PC-3 (cell line): Measurements from ENCODE around the gene SPIRE1. TPM values are rescaled to one million over a fixed set of nuclear protein-coding genes. Genes with fewer than 3 reads are reported as not detected.

ENCODE experiments used
- ATAC-seq: fragments of 200-7000 bp; cut with Tn5 transposase; 2 replicates; pipeline ENCODE4 v1.9.1; 2020; ENCODE audit warnings: mild to moderate bottlenecking, moderate library complexity
- BruUV-seq: library from RNA; stranded (reverse); fragments of 400-500 nt; replicated peaks from 2 replicates; lab custom pipeline; 2021; lab: Mats Ljungman, UMichigan
- CTCF ChIA-PET: fragments of 300-600 bp; sonication (Branson Sonifier 250); formaldehyde crosslinking; loops from one replicate; lab custom pipeline; 2022; ENCODE audit warnings: antibody characterized with exemption; lab: Charles Lee
- POLR2A ChIA-PET: fragments of 300-600 bp; sonication (Branson Sonifier 250); formaldehyde crosslinking; loops from one replicate; lab custom pipeline; 2022; ENCODE audit warnings: antibody characterized with exemption; ENCODE audit not compliant: unreplicated experiment; lab: Charles Lee
- DNase-seq: peaks from one replicate; pipeline ENCODE4 v3.0.0-alpha.2; 2015
- H2AFZ ChIP-seq: fragments of 300-600 bp; sonication (generic); 2 replicates; pipeline ENCODE4 v1.6.0; 2016; ENCODE audit warnings: antibody characterized with exemption, low read length
- H3F3A ChIP-seq: fragments of 300-600 bp; sonication (generic); one replicate; pipeline ENCODE4 v1.6.0; 2017; ENCODE audit warnings: antibody characterized with exemption, low read length, control low read depth, mild to moderate bottlenecking; ENCODE audit not compliant: unreplicated experiment
- H3K27ac ChIP-seq: fragments of 300-600 bp; sonication (generic); 2 replicates; pipeline ENCODE4 v1.5.1; 2016; ENCODE audit warnings: mild to moderate bottlenecking, low read length
- H3K27me3 ChIP-seq: fragments of 300-600 bp; sonication (generic); 2 replicates; pipeline ENCODE4 v1.6.1; 2016; ENCODE audit warnings: low read length, mixed read lengths
- H3K36me3 ChIP-seq: fragments of 300-600 bp; sonication (generic); 2 replicates; pipeline ENCODE4 v1.6.1; 2016; ENCODE audit warnings: low read depth, mixed run types, low read length, mixed read lengths
- H3K4me1 ChIP-seq: fragments of 300-600 bp; sonication (generic); 2 replicates; pipeline ENCODE4 v1.5.1; 2016; ENCODE audit warnings: low read length; ENCODE audit not compliant: insufficient read depth
- H3K4me2 ChIP-seq: fragments of 300-600 bp; sonication (generic); 2 replicates; pipeline ENCODE4 v1.6.0; 2016; ENCODE audit warnings: low read length
- H3K4me3 ChIP-seq: fragments of 300-600 bp; sonication (generic); 2 replicates; pipeline ENCODE4 v1.5.1; 2016; ENCODE audit warnings: mild to moderate bottlenecking, low read length, mixed read lengths
- H3K79me2 ChIP-seq: fragments of 300-600 bp; sonication (generic); 2 replicates; pipeline ENCODE4 v1.6.1; 2017; ENCODE audit warnings: low read length, mixed read lengths
- H3K9ac ChIP-seq: fragments of 300-600 bp; sonication (generic); 2 replicates; pipeline ENCODE4 v1.6.0; 2016; ENCODE audit warnings: mild to moderate bottlenecking, low read length
- H3K9me2 ChIP-seq: fragments of 300-600 bp; sonication (generic); replicated peaks from 2 replicates; pipeline ENCODE4 v1.6.1; 2016; ENCODE audit warnings: mixed run types, low read length, mixed read lengths
- H3K9me3 ChIP-seq: fragments of 300-600 bp; sonication (generic); 2 replicates; pipeline ENCODE4 v1.6.1; 2016; ENCODE audit warnings: low read length, mixed read lengths
- H4K20me1 ChIP-seq: fragments of 300-600 bp; sonication (generic); 2 replicates; pipeline ENCODE4 v1.6.1; 2016; ENCODE audit warnings: low read length, mixed read lengths
- EZH2 ChIP-seq: fragments of 300-600 bp; sonication (generic); IDR thresholded peaks from one replicate; pipeline ENCODE4 v1.6.1; 2017; ENCODE audit warnings: antibody characterized with exemption, mild to moderate bottlenecking, low read length; ENCODE audit not compliant: unreplicated experiment
- EZH2phosphoT487 ChIP-seq: fragments of 300-600 bp; sonication (generic); IDR thresholded peaks from 2 replicates; pipeline ENCODE4 v1.6.1; 2018; ENCODE audit warnings: mild to moderate bottlenecking, antibody characterized with exemption, low read length, borderline replicate concordance
- intact Hi-C: fragments of 100-400 bp; cut with micrococcal nuclease; formaldehyde crosslinking; loops from 2 replicates; pipeline ENCODE4 v1.9.0; 2023
- total RNA-seq: library from RNA; depleted of rRNA; stranded (reverse); fragments of >200 nt; gene quantifications from 2 replicates; pipeline ENCODE4 v1.2.3, GENCODE V29; 2014
- TF ChIP-seq, protein P1 (sequence below): fragments of 300-600 bp; sonication (generic); conservative IDR thresholded peaks from 2 replicates; pipeline ENCODE4 v1.5.1; 2017; ENCODE audit warnings: antibody characterized with exemption, low read depth, mild to moderate bottlenecking, low read length

Gene SPIRE1
- total RNA-seq, 1 experiment from 2014 or later, result 32.4 TPM

DNA sequence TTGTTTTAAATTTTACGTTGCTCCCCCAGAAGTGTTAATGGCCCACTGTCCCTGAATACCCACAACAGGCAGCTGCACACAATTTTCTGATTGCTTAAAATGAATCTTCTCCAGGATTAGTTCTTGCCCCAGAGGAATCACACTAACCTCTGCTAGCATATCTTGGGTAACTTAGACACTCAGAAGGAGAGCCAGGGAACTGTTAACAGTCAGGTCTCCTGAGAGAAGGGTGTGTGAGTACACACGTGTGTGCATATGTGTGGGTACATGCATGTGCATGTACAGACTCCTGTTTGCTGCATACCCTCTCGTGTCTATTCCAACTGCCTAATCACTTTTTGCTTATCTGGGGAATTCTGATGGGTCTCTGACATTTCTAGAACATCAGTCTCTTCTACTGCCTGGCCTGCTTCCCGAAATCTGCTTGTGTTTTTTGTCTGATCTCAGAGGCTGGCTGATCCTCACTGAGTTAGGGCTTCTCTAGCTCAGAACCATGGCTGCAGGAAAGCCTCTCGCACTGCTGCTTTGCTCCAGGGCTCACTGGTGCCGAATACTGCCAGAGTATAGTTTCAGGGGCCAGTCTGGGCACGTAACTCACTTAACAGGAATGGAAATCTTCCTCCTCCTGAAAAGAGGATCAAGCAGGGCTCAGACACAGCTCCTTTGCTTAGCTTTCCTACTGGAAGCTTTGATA is 187.4 kb downstream of the SPIRE1 start:
- Histone ChIP-seq H3K9me3 (no peaks in the 10 kb centered on the region), H3K27me3 (no peaks in the 10 kb centered on the region), H3K4me2 (no peak overlapping the region), H3F3A (no peaks in the 10 kb centered on the region), H3K36me3 (no peaks in the 10 kb centered on the region), H3K27ac (no peak overlapping the region), H3K79me2 (no peaks in the 10 kb centered on the region), H3K9ac (no peak overlapping the region), H3K4me1 (no peaks in the 10 kb centered on the region), H3K4me3 (no peak overlapping the region), H2AFZ (no peak overlapping the region), H4K20me1 (no peaks in the 10 kb centered on the region), H3K9me2 (no peaks in the 10 kb centered on the region)
- TF ChIP-seq EZH2phosphoT487, result no peak
- TF ChIP-seq EZH2, result no peak
- TF ChIP-seq, protein P1, sequence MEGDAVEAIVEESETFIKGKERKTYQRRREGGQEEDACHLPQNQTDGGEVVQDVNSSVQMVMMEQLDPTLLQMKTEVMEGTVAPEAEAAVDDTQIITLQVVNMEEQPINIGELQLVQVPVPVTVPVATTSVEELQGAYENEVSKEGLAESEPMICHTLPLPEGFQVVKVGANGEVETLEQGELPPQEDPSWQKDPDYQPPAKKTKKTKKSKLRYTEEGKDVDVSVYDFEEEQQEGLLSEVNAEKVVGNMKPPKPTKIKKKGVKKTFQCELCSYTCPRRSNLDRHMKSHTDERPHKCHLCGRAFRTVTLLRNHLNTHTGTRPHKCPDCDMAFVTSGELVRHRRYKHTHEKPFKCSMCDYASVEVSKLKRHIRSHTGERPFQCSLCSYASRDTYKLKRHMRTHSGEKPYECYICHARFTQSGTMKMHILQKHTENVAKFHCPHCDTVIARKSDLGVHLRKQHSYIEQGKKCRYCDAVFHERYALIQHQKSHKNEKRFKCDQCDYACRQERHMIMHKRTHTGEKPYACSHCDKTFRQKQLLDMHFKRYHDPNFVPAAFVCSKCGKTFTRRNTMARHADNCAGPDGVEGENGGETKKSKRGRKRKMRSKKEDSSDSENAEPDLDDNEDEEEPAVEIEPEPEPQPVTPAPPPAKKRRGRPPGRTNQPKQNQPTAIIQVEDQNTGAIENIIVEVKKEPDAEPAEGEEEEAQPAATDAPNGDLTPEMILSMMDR, result no peak
- POLR2A ChIA-PET, result no interaction called here
- no peak for DNase-seq
- BruUV-seq, result no TSS peak
- no peak for ATAC-seq
- intact Hi-C loops, result no loop called here
- CTCF ChIA-PET, result no interaction called here

DNA sequence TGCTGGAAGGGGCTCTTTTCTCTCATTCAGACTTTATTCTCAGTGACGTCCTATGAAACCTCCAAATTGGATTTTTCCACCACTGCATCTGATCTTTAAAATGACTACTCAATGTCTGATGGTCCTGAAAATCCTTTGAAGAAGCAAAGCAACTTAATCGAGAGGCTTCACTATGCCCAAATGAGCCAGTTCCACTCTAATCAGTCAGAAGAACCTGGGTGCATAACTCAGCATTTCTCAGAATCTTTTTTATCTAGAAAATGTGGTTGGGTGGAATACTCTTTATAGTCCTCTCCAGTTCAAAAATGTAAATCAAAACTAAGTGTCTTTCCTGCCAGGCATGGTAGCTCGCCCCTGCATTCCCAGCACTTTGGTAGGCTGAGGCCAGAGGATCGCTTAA is 189.5 kb downstream of the SPIRE1 start:
- Histone ChIP-seq H3K4me3 (no peak overlapping the region), H3K4me2 (no peak overlapping the region), H4K20me1 (no peaks in the 10 kb centered on the region), H3K9me3 (no peaks in the 10 kb centered on the region), H3K9me2 (no peaks in the 10 kb centered on the region), H3K4me1 (no peaks in the 10 kb centered on the region), H3F3A (no peaks in the 10 kb centered on the region), H2AFZ (no peak overlapping the region), H3K27me3 (no peaks in the 10 kb centered on the region), H3K79me2 (no peaks in the 10 kb centered on the region), H3K9ac (no peak overlapping the region), H3K27ac (no peak overlapping the region), H3K36me3 (no peaks in the 10 kb centered on the region)
- BruUV-seq, result no TSS peak
- ATAC-seq (no peak), DNase-seq (no peak)
- ChIA-PET CTCF (no interaction called here), POLR2A (no interaction called here)
- TF ChIP-seq EZH2phosphoT487 (no peak), EZH2 (no peak)
- TF ChIP-seq, protein P1, result no peak
- intact Hi-C loops, result no loop called here

DNA sequence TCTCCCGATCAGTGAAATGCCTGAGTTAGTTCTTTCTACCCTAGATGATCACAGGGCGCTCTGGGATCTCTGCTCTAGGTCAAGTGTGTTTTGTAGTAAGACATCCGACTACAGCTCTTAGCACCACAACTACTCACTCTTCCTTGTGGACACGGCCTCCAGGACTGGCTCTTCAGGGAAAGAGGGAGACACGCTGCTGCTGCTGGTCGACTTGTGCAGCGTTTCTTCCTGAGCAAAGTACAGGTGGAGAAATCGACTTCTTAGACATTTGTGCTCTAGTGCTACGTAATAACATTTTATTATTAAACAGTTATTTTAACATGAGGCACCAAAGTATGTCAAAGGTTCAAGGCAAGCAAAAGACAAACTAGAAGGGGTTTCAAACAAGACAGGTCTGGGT is 193.2 kb downstream of the SPIRE1 start:
- Histone ChIP-seq H3K4me3 (no peak overlapping the region), H4K20me1 (no peaks in the 10 kb centered on the region), H3K9me3 (no peaks in the 10 kb centered on the region), H3K79me2 (no peaks in the 10 kb centered on the region), H3K4me2 (no peak overlapping the region), H2AFZ (no peak overlapping the region), H3K27me3 (no peaks in the 10 kb centered on the region), H3K4me1 (no peaks in the 10 kb centered on the region), H3K27ac (no peak overlapping the region), H3K9me2 (no peaks in the 10 kb centered on the region), H3K9ac (no peak overlapping the region), H3K36me3 (no peaks in the 10 kb centered on the region), H3F3A (no peaks in the 10 kb centered on the region)
- ChIA-PET CTCF (no interaction called here), POLR2A (interaction anchor here (0.6 kb wide), 1 partner anchor 13 kb away, joined by 3 read pairs; no protein-coding TSS in a partner anchor)
- no peak for TF ChIP-seq EZH2
- no peak for TF ChIP-seq EZH2phosphoT487
- TF ChIP-seq, protein P1, result no peak
- BruUV-seq, result no TSS peak
- DNase-seq (no peak), ATAC-seq (no peak)
- intact Hi-C loops, result no loop called here
